Lower lobe of right lung (tissue), 2 donors: ENCODE data around the gene RLN3. TPM values are rescaled to one million over a fixed set of nuclear protein-coding genes. Genes with fewer than 3 reads are reported as not detected.
A peak's percentile ranks its signal among the peaks of the same experiment; 100 is the strongest.

Experiments used
- ATAC-seq, 2 donors: fragments of 200-7000 bp; cut with Tn5 transposase; one replicate each; pipeline ENCODE4 v1.9.1; 2020 to 2022; ENCODE audit warnings: mild to moderate bottlenecking in 2 of 2, moderate library complexity in 2 of 2
- DNase-seq: peaks from one replicate; pipeline ENCODE4 v3.0.0-alpha.2; 2020
- H3K27ac ChIP-seq: fragments of 200-600 bp; one replicate; pipeline ENCODE4 v1.8.0; 2022
- H3K27me3 ChIP-seq: fragments of 200-600 bp; one replicate; pipeline ENCODE4 v1.8.0; 2022; ENCODE audit warnings: low read depth
- H3K36me3 ChIP-seq: fragments of 200-600 bp; one replicate; pipeline ENCODE4 v1.8.0; 2022; ENCODE audit warnings: mild to moderate bottlenecking
- H3K4me1 ChIP-seq: fragments of 200-600 bp; one replicate; pipeline ENCODE4 v1.8.0; 2022
- H3K4me3 ChIP-seq: fragments of 200-600 bp; one replicate; pipeline ENCODE4 v1.8.0; 2022; ENCODE audit warnings: mild to moderate bottlenecking
- H3K9me3 ChIP-seq: fragments of 200-600 bp; one replicate; pipeline ENCODE4 v1.8.0; 2022
- CTCF ChIP-seq: fragments of 200-600 bp; IDR thresholded peaks from one replicate; pipeline ENCODE4 v1.8.0; 2022; ENCODE audit warnings: antibody characterized with exemption, mild to moderate bottlenecking
- intact Hi-C: fragments of 100-400 bp; cut with DNase I; formaldehyde crosslinking; loops from one replicate; pipeline ENCODE4 v1.11.0; 2022
- total RNA-seq: library from RNA; stranded (reverse); fragmentation: NEBNext Ultra II Directional; extraction: Animal tissue kit (Norgen Biotek cat#: 25700); gene quantifications from one replicate; pipeline ENCODE4 v1.2.1, GENCODE V29; 2021
- donor health status: DM: no; HTN: yes; CAD: no; lungs with severe emphysema.

The RLN3 gene
- total RNA-seq, 1 donor from 2014 or later = not detected

- H3K27ac ChIP-seq = no peak overlapping the region
- TF ChIP-seq CTCF = no peak
- H3K9me3 ChIP-seq = peaks cover 8% of the 10 kb centered on the region
- intact Hi-C loops = no loop called here
- ATAC-seq (no peak), DNase-seq (no peak)
- H3K36me3 ChIP-seq = peaks cover 37% of the 10 kb centered on the region
- no peaks in the 10 kb centered on the region for H3K27me3 ChIP-seq
- H3K4me3 ChIP-seq = no peak overlapping the region
- H3K4me1 ChIP-seq = no peaks in the 10 kb centered on the region
Measured at GRCh38 chr19:13995878-13996765, 31.8 kb upstream of the RLN3 start.

- TF ChIP-seq CTCF = no peak
- peaks cover 8% of the 10 kb centered on the region for H3K9me3 ChIP-seq
- no peaks in the 10 kb centered on the region for H3K4me1 ChIP-seq
- H3K27me3 ChIP-seq = no peaks in the 10 kb centered on the region
- intact Hi-C loops = no loop called here
- peaks cover 31% of the 10 kb centered on the region for H3K36me3 ChIP-seq
- no peak overlapping the region for H3K4me3 ChIP-seq
- DNase-seq (peak; percentile 34), ATAC-seq (no peak)
- no peak overlapping the region for H3K27ac ChIP-seq
Measured at GRCh38 chr19:13996928-13997630, 30.9 kb upstream of the RLN3 start.

- DNase-seq = peak; percentile 25
- no peak overlapping the region for H3K27ac ChIP-seq
- H3K27me3 ChIP-seq = no peaks in the 10 kb centered on the region
- H3K36me3 ChIP-seq = peaks cover 26% of the 10 kb centered on the region
- intact Hi-C loops = no loop called here
- peaks cover 8% of the 10 kb centered on the region for H3K9me3 ChIP-seq
- peaks cover 4% of the 10 kb centered on the region for H3K4me1 ChIP-seq
- ATAC-seq = no peak
- no peak for TF ChIP-seq CTCF
- H3K4me3 ChIP-seq = no peak overlapping the region
Measured at GRCh38 chr19:13997631-13997962, 30.4 kb upstream of the RLN3 start.

DNA sequence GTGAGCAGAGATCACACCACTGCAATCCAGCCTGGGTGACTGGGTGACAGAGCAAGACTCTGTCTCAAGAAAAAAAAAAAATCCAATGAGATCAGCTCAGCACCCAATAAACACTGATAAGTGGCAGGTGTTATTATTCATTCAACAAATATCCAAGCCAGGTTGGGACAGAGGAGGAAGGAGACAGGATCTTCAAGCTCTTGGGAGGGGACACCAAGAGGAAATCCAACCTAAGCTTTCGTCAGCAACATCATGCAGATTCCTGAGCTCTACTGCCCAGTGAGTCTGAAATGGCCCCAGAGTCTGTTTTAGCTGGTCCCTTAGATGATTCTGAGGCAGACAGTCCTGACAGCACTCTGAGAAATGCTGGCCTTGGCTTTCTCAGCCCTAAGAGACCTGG lies 29.5 kb upstream of the RLN3 start:
- ATAC-seq (no peak), DNase-seq (no peak)
- H3K27ac ChIP-seq = no peak overlapping the region
- no peak for TF ChIP-seq CTCF
- peaks cover 8% of the 10 kb centered on the region for H3K9me3 ChIP-seq
- no peak overlapping the region for H3K4me3 ChIP-seq
- H3K36me3 ChIP-seq = peaks cover 18% of the 10 kb centered on the region
- H3K27me3 ChIP-seq = no peaks in the 10 kb centered on the region
- H3K4me1 ChIP-seq = peaks cover 12% of the 10 kb centered on the region
- intact Hi-C loops = no loop called here

GRCh38 chr19:13999085-13999484 lies 28.9 kb upstream of the RLN3 start:
- peaks cover 18% of the 10 kb centered on the region for H3K36me3 ChIP-seq
- DNase-seq (no peak), ATAC-seq (no peak)
- H3K27me3 ChIP-seq = no peaks in the 10 kb centered on the region
- TF ChIP-seq CTCF = no peak
- peaks cover 8% of the 10 kb centered on the region for H3K9me3 ChIP-seq
- peaks cover 18% of the 10 kb centered on the region for H3K4me1 ChIP-seq
- H3K27ac ChIP-seq = no peak overlapping the region
- H3K4me3 ChIP-seq = no peak overlapping the region
- intact Hi-C loops = no loop called here
